HG03354 (cell line): ENCODE data around the gene GALNT2.

Source experiments
- ATAC-seq: cut with Tn5 transposase; IDR thresholded peaks from one replicate; pipeline ENCODE4 v1.9.1; 2021; ENCODE audit warnings: mild to moderate bottlenecking; ENCODE audit not compliant: unreplicated experiment, poor library complexity, severe bottlenecking

Gene GALNT2

GRCh38 chr1:230262867-230263567 is 196.0 kb downstream of the GALNT2 start:
- ATAC-seq: no peak

- no peak for ATAC-seq
These were observed 196.6 kb downstream of the GALNT2 start for GRCh38 chr1:230263568-230264195.

DNA sequence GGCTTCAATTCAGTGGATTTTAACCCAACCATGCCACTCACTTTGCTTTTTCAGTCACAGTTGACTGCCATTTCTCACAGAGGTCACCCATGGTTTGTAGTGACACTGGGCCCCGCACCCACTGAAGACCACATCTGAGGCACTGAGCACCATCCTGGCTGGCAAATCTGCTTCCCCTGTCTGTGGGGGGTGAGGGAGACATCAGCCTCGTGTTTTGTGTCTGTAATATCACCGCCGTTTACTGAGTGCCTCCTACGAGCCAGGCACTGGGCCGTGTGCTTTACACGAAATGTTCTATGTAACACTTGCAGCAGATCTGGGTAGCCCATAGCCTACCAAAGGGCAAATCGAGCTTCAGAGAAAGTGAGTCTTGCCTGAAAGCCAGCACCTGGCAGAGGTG is 197.3 kb downstream of the GALNT2 start:
- ATAC-seq: no peak

DNA sequence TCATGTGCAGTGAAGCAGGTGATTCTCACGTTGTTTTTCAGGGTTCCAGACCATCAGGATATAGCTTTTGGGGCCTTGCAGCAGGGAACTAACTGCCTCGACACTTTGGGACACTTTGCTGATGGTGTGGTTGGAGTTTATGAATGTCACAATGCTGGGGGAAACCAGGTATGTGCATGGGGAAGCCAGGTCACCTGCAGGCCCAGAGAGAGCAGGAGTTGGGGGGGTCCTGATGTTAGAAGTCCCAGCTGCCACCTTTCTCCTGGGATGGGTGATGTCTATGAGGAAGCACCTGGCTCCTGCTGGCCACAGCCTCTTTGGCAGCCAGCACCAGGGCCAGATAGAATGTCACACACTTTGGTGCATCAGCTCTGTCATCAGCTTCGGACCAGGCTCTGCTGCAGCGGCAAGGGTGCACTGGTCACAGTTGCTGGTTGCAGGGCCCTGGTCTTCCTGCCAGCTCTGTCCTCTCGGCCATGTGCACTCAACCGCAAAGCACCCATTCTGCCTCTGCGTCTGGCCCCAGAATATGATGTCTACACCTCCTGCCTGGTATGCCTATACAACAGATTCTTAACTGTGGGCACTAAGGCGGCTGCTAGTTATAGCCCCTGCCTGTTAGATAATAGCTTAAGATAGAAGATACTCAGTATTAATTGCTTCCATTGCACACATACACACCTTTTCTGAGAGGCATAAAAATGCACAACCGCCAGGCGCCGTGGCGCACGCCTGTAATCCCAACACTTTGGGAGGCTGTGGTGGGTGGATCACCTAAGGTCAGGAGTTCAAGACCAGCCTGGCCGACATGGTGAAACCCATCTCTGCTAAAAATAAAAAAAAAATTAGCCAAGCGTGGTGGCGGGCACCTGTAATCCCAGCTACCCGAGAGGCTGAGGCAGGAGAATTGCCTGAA is 198.4 kb downstream of the GALNT2 start:
- ATAC-seq: no peak

DNA sequence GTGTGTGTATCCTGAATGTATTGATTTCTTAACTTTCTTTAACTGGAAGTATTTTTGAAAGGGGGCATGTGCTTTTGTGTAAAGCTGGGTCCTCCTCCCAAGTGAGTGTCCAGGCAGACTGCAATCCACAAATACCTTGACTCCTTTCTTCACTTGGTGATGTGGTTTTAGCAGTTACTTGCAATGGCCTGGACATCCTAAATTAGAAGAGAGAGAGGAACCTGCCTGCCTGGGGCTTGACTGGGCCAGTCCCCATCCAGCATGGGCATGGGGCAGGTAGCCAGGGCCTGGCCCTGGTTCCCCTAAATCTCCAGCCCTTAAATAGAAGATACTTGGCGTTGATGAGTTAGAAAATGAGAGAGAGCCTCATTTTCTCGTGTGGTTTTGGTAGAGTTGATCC is 199.4 kb downstream of the GALNT2 start:
- ATAC-seq: no peak

- ATAC-seq: no peak
These were observed 200.5 kb downstream of the GALNT2 start for GRCh38 chr1:230267338-230268065.

GRCh38 chr1:230268371-230269170 is 201.5 kb downstream of the GALNT2 start:
- no peak for ATAC-seq

- peak; percentile 15 for ATAC-seq
These were observed 203.1 kb downstream of the GALNT2 start for GRCh38 chr1:230270185-230270558.

- ATAC-seq: peak; percentile 63
These were observed 203.7 kb downstream of the GALNT2 start for GRCh38 chr1:230270559-230271281.

DNA sequence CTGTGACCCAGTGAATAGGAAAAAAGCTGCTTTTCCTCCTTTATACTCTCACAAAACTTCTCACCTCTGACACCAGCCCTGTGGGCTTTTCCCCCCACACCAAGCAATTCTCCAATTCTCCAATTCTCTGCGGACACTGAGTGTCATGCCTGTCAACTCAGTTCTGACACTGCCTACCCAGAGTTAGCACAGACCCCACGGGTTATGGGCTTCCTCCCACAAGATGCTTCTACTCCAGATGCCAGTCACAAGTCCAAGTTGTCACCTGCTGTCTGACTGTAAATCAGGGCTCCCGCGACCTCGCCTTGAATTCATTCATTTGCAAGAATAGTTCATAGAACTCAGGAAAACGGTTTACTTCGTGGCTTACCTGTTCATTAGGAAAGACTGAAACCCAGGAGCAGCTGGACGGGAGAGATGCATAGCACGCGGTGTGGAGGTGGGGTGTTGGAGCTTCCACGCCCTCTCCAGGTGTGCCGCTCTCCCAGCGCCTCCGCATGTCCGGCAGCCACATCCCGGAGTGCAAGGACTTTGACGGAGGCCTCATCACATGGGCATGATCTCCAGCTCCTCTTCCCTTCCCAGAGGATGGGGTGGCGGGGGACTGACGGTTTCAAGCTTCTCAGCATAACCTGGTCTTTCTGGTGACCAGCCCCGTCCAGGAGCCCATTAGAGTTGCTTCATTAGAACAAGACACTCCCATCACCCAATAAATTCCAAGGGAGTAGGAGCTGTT is 204.4 kb downstream of the GALNT2 start:
- ATAC-seq: no peak

- no peak for ATAC-seq
These were observed 205.5 kb downstream of the GALNT2 start for GRCh38 chr1:230272557-230272956.

GRCh38 chr1:230273141-230273710 is 206.2 kb downstream of the GALNT2 start:
- no peak for ATAC-seq

- ATAC-seq: no peak
These were observed 207.2 kb downstream of the GALNT2 start for GRCh38 chr1:230274254-230274653.

DNA sequence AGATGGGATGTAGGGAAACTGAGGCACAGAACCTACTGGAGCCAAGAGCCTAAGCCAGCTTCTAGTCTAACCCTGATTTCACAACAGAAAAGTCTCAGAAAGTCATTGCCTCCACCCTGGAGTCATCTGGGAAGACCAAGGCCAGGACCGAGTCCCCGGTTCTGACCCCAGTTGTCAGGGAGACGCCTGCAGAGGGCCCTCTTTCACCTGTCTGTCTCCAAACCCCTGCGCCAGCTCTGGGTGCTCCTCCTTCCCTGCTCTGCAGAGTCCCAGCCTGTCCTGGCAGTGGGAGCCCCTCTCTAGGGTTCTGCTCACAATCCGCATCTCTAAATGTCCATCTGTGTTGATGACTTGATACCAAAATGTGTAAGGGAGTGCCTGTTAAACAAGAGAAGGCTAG is 209.4 kb downstream of the GALNT2 start:
- no peak for ATAC-seq

- ATAC-seq: peak; percentile 63
These were observed 210.4 kb downstream of the GALNT2 start for GRCh38 chr1:230277201-230278025.

- no peak for ATAC-seq
These were observed 211.3 kb downstream of the GALNT2 start for GRCh38 chr1:230278376-230278775.
